Mesothelial cell of epicardium (in vitro differentiated cells): Measurements from ENCODE around the gene RASGRF2. TPM values are rescaled to one million over a fixed set of nuclear protein-coding genes. Genes with fewer than 3 reads are reported as not detected.

Experiments
- DNase-seq, 2 experiments: peaks; one replicate each; pipeline ENCODE4 v3.0.0; 2021; ENCODE audit warnings: low spot score in 2 of 2; ENCODE audit not compliant: unreplicated experiment in 2 of 2
- H3K27ac Mint-ChIP-seq: 2 replicates; pipeline ENCODE4 v1.8.0; 2021; ENCODE audit warnings: mixed read lengths
- H3K27me3 Mint-ChIP-seq: 2 replicates; pipeline ENCODE4 v1.8.0; 2021; ENCODE audit warnings: low read depth, mixed read lengths
- H3K36me3 Mint-ChIP-seq: 2 replicates; pipeline ENCODE4 v1.8.0; 2021; ENCODE audit warnings: mixed read lengths
- H3K4me1 Mint-ChIP-seq: 2 replicates; pipeline ENCODE4 v1.8.0; 2021; ENCODE audit warnings: mixed read lengths
- H3K4me3 Mint-ChIP-seq: 2 replicates; pipeline ENCODE4 v1.8.0; 2021; ENCODE audit warnings: mild to moderate bottlenecking, moderate library complexity, mixed read lengths
- H3K9me3 Mint-ChIP-seq: 2 replicates; pipeline ENCODE4 v1.8.0; 2021; ENCODE audit warnings: mixed read lengths
- CTCF ChIP-seq: fragments of 200-600 bp; sonication (generic); IDR thresholded peaks from one replicate; pipeline ENCODE4 v1.5.0; 2021; ENCODE audit warnings: antibody characterized with exemption; ENCODE audit not compliant: unreplicated experiment
- total RNA-seq: library from RNA; stranded (reverse); gene quantifications from 3 replicates; pipeline ENCODE4 v1.2.1, GENCODE V29; 2021

Gene RASGRF2
- total RNA-seq, 1 donor from 2014 or later = 5.7 TPM

- Mint-ChIP-seq H3K4me1 (no peaks in the 10 kb centered on the region), H3K36me3 (no peaks in the 10 kb centered on the region), H3K4me3 (no peak overlapping the region), H3K27ac (no peak overlapping the region), H3K27me3 (no peaks in the 10 kb centered on the region), H3K9me3 (peaks cover 4% of the 10 kb centered on the region)
- TF ChIP-seq CTCF = no peak
- no peak for DNase-seq
Measured at GRCh38 chr5:80935811-80936385, 24.3 kb upstream of the RASGRF2 start.

- no peaks in the 10 kb centered on the region for H3K27me3 Mint-ChIP-seq
- peaks cover 4% of the 10 kb centered on the region for H3K9me3 Mint-ChIP-seq
Measured at GRCh38 chr5:80936881-80937280, 23.3 kb upstream of the RASGRF2 start.

GRCh38 chr5:80937584-80938356 is 22.4 kb upstream of the RASGRF2 start:
- H3K9me3 Mint-ChIP-seq = peaks cover 4% of the 10 kb centered on the region
- DNase-seq = no peak
- H3K4me3 Mint-ChIP-seq = no peak overlapping the region
- TF ChIP-seq CTCF = no peak
- no peaks in the 10 kb centered on the region for H3K4me1 Mint-ChIP-seq
- no peaks in the 10 kb centered on the region for H3K36me3 Mint-ChIP-seq
- no peaks in the 10 kb centered on the region for H3K27me3 Mint-ChIP-seq
- H3K27ac Mint-ChIP-seq = no peak overlapping the region

More at GRCh38 chr5:80936881-80937280, 23.3 kb upstream of the RASGRF2 start:
- TF ChIP-seq CTCF = no peak
- H3K36me3 Mint-ChIP-seq = no peaks in the 10 kb centered on the region
- no peak overlapping the region for H3K4me3 Mint-ChIP-seq
- no peak for DNase-seq
- H3K27ac Mint-ChIP-seq = no peak overlapping the region
- no peaks in the 10 kb centered on the region for H3K4me1 Mint-ChIP-seq

- no peak for TF ChIP-seq CTCF
- no peaks in the 10 kb centered on the region for H3K36me3 Mint-ChIP-seq
- H3K4me3 Mint-ChIP-seq = no peak overlapping the region
- H3K4me1 Mint-ChIP-seq = no peaks in the 10 kb centered on the region
- no peak for DNase-seq
- H3K9me3 Mint-ChIP-seq = peaks cover 18% of the 10 kb centered on the region
- H3K27ac Mint-ChIP-seq = no peak overlapping the region
- no peaks in the 10 kb centered on the region for H3K27me3 Mint-ChIP-seq
Measured at GRCh38 chr5:80941496-80941895, 18.7 kb upstream of the RASGRF2 start.

- Mint-ChIP-seq H3K4me3 (no peak overlapping the region), H3K9me3 (peaks cover 11% of the 10 kb centered on the region), H3K4me1 (peaks cover 5% of the 10 kb centered on the region), H3K27ac (no peak overlapping the region), H3K27me3 (peaks cover 1% of the 10 kb centered on the region), H3K36me3 (no peaks in the 10 kb centered on the region)
- TF ChIP-seq CTCF = no peak
- DNase-seq = no peak
Measured at GRCh38 chr5:80951366-80951765, 8.8 kb upstream of the RASGRF2 start.
